Measurements from ENCODE around the gene MAD2L1. TPM values are rescaled to one million over a fixed set of nuclear protein-coding genes. Genes with fewer than 3 reads are reported as not detected.

MAD2L1 gene
- total and polyA plus RNA-seq, 3 donors from 2014 or later, result 6.3 to 24.4 (median 11.1) TPM

- no peak for TF ChIP-seq POLR2A (IDR thresholded peaks at IDR 0.05)
- TF ChIP-seq, protein P1, sequence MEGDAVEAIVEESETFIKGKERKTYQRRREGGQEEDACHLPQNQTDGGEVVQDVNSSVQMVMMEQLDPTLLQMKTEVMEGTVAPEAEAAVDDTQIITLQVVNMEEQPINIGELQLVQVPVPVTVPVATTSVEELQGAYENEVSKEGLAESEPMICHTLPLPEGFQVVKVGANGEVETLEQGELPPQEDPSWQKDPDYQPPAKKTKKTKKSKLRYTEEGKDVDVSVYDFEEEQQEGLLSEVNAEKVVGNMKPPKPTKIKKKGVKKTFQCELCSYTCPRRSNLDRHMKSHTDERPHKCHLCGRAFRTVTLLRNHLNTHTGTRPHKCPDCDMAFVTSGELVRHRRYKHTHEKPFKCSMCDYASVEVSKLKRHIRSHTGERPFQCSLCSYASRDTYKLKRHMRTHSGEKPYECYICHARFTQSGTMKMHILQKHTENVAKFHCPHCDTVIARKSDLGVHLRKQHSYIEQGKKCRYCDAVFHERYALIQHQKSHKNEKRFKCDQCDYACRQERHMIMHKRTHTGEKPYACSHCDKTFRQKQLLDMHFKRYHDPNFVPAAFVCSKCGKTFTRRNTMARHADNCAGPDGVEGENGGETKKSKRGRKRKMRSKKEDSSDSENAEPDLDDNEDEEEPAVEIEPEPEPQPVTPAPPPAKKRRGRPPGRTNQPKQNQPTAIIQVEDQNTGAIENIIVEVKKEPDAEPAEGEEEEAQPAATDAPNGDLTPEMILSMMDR (IDR thresholded peaks at IDR 0.05), result no peak
- WGBS, 2 donors, result 76 to 82% methylated on average over 2 of the region's 2 CpGs
- Histone ChIP-seq H3K9me3 (no peaks in the 10 kb centered on the region), H3K36me3 (ENCODE audit: low read depth, missing control alignments) (no peaks in the 10 kb centered on the region), H3K4me1 (no peaks in the 10 kb centered on the region), H3K4me3 (no peak overlapping the region), H3K27me3 (no peaks in the 10 kb centered on the region), H3K27ac (no peak overlapping the region)
- intact Hi-C loops (cut with DNase I; ENCODE audit: low total_unique reads), result no loop called here
- no peak for DNase-seq
Observed at GRCh38 chr4:120083152-120083551, 16.5 kb upstream of the MAD2L1 start.

DNA sequence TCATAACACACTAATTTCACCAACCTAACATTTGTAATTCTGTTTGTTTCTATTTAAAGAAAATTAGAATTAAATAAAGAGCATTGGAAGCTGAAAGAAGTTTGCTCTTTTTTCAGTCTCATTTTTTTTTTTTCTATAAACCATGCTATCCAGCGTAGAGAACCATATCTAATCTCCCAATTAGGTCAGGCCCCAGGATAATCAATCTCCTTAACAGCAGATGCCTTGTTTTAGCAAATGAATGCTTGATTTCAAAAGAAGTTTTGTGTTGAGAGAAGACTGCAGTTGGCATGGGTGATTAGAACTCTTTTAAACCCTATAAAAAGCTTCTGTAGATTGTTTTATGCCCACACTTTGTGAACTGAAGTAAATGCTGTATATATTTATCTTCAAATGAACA is 15.6 kb upstream of the MAD2L1 start:
- no peaks in the 10 kb centered on the region for H3K4me1 ChIP-seq
- no peaks in the 10 kb centered on the region for H3K9me3 ChIP-seq
- no peaks in the 10 kb centered on the region for H3K27me3 ChIP-seq
- H3K4me3 ChIP-seq, result no peak overlapping the region
- H3K36me3 ChIP-seq (ENCODE audit: low read depth, missing control alignments), result no peaks in the 10 kb centered on the region
- WGBS, 2 donors, result 70 to 88% methylated on average over 1 of the region's 1 CpG
- no peak for DNase-seq
- intact Hi-C loops (cut with DNase I; ENCODE audit: low total_unique reads), result no loop called here
- no peak overlapping the region for H3K27ac ChIP-seq
- TF ChIP-seq POLR2A (IDR thresholded peaks at IDR 0.05), result no peak
- TF ChIP-seq, protein P1 (IDR thresholded peaks at IDR 0.05), result no peak

DNA sequence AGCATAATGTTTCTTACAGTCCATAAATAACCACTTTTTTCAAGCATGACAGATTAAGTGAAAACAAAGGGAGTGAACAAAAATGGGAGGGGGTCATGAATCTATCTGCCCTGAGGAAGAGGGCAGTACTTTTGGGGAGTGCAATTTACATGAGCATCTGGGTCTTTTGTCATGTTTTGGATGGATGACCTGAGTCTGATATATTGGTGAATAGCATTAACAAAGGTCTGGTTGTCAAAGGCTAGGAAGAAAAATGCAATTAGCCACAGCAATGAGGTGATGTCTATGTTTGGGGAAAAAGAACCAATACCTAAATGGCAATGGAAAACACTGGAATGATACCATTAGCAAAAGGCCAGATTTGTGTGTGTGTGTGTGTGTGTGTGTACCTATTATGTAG is 15.1 kb upstream of the MAD2L1 start:
- H3K27me3 ChIP-seq, result no peaks in the 10 kb centered on the region
- DNase-seq, result no peak
- H3K9me3 ChIP-seq, result no peaks in the 10 kb centered on the region
- H3K36me3 ChIP-seq (ENCODE audit: low read depth, missing control alignments), result no peaks in the 10 kb centered on the region
- TF ChIP-seq, protein P1 (IDR thresholded peaks at IDR 0.05), result no peak
- no peak for TF ChIP-seq POLR2A (IDR thresholded peaks at IDR 0.05)
- H3K27ac ChIP-seq, result no peak overlapping the region
- intact Hi-C loops (cut with DNase I; ENCODE audit: low total_unique reads), result no loop called here
- H3K4me3 ChIP-seq, result no peak overlapping the region
- H3K4me1 ChIP-seq, result no peaks in the 10 kb centered on the region

DNA sequence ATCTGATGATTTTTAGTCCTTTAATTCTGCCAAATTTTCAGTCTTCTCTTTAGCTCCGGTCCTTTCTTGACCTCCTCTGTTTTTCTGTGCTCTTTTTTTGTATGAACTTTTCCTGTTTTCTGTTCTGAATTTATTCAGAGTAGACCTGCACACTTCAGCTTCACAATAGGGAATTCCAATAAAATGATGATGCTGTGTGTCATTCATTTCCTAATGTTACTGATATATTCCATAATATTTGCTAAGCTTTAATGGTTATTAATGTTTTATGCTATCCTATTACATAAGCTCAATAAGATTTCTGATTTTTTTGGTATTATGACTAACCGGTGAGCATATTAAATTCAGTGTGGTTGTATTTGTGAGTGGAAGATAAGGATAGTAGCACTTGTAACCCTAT is 13.9 kb upstream of the MAD2L1 start:
- no peak for TF ChIP-seq POLR2A (IDR thresholded peaks at IDR 0.05)
- TF ChIP-seq, protein P1 (IDR thresholded peaks at IDR 0.05), result no peak
- DNase-seq, result no peak
- Histone ChIP-seq H3K4me3 (no peak overlapping the region), H3K27me3 (no peaks in the 10 kb centered on the region), H3K4me1 (no peaks in the 10 kb centered on the region), H3K36me3 (ENCODE audit: low read depth, missing control alignments) (no peaks in the 10 kb centered on the region), H3K9me3 (no peaks in the 10 kb centered on the region), H3K27ac (no peak overlapping the region)
- 73 to 80% methylated on average over 2 of the region's 2 CpGs for WGBS, 2 donors
- intact Hi-C loops (cut with DNase I; ENCODE audit: low total_unique reads), result no loop called here

- H3K27me3 ChIP-seq, result no peaks in the 10 kb centered on the region
- no peak overlapping the region for H3K4me3 ChIP-seq
- H3K4me1 ChIP-seq, result no peaks in the 10 kb centered on the region
- no peak overlapping the region for H3K27ac ChIP-seq
- 74 to 81% methylated on average over 5 of the region's 5 CpGs for WGBS, 2 donors
- no peaks in the 10 kb centered on the region for H3K9me3 ChIP-seq
- TF ChIP-seq, protein P1 (IDR thresholded peaks at IDR 0.05), result no peak
- TF ChIP-seq POLR2A (IDR thresholded peaks at IDR 0.05), result no peak
- no peak for DNase-seq
- intact Hi-C loops (cut with DNase I; ENCODE audit: low total_unique reads), result no loop called here
- H3K36me3 ChIP-seq (ENCODE audit: low read depth, missing control alignments), result no peaks in the 10 kb centered on the region
Observed at GRCh38 chr4:120079839-120080520, 13.3 kb upstream of the MAD2L1 start.

Measured in testis (tissue), 3 donors.